H1 (cell line): ENCODE results near the gene C1orf21. TPM values are rescaled to one million over a fixed set of nuclear protein-coding genes. Genes with fewer than 3 reads are reported as not detected.

Source experiments
- CTCF ChIA-PET: fragments of 300-600 bp; sonication (Branson Sonifier 250); formaldehyde crosslinking; loops from one replicate; lab custom pipeline; 2021; ENCODE audit not compliant: partially characterized antibody; lab: Charles Lee
- POLR2A ChIA-PET: fragments of 300-600 bp; sonication (Branson Sonifier 250); formaldehyde crosslinking; loops from one replicate; lab custom pipeline; 2021; ENCODE audit warnings: inconsistent platforms; ENCODE audit not compliant: partially characterized antibody; lab: Charles Lee
- DNase-seq, 2 experiments: peaks; one replicate each; pipeline versions ENCODE4 v3.0.0 to v3.0.0-alpha.2; 2010 to 2022; ENCODE audit warnings: low spot score in 2 of 2, low read depth in 1 of 2, mixed read lengths in 1 of 2
- FAIRE-seq: peaks from 2 replicates; lab custom pipeline; 2011; peaks lifted over from hg19 to GRCh38; lab: Jason Lieb, UNC
- H2AFZ ChIP-seq: 2 replicates; pipeline ENCODE4 v1.8.1; 2012; ENCODE audit warnings: low read length, inconsistent platforms
- H2AK5ac ChIP-seq: 2 replicates; pipeline ENCODE4 v1.6.1; 2013; ENCODE audit warnings: low read depth, low read length
- H2BK120ac ChIP-seq: replicated peaks from 2 replicates; pipeline ENCODE3; 2013; ENCODE audit warnings: low read depth, low read length, inconsistent platforms
- H2BK12ac ChIP-seq: 2 replicates; pipeline ENCODE4 v1.6.1; 2013; ENCODE audit warnings: low read depth, low read length
- H2BK15ac ChIP-seq: 2 replicates; pipeline ENCODE4 v1.6.1; 2013; ENCODE audit warnings: low read length
- H2BK20ac ChIP-seq: 2 replicates; pipeline ENCODE4 v1.6.1; 2013; ENCODE audit warnings: low read length
- H2BK5ac ChIP-seq: 2 replicates; pipeline ENCODE4 v1.6.1; 2013; ENCODE audit warnings: low read depth, low read length
- H3K14ac ChIP-seq: 2 replicates; pipeline ENCODE4 v1.6.1; 2013; ENCODE audit warnings: inconsistent platforms; ENCODE audit not compliant: insufficient read length
- H3K18ac ChIP-seq: 2 replicates; pipeline ENCODE4 v1.6.1; 2013; ENCODE audit warnings: low read length; ENCODE audit errors: extremely low read depth
- H3K23ac ChIP-seq: 2 replicates; pipeline ENCODE4 v1.6.1; 2013; ENCODE audit warnings: inconsistent platforms; ENCODE audit not compliant: insufficient read length
- H3K23me2 ChIP-seq: 2 replicates; pipeline ENCODE4 v1.6.1; 2013; ENCODE audit warnings: low read depth, low read length
- H3K27ac ChIP-seq: 2 replicates; pipeline ENCODE4 v1.6.1; 2011; ENCODE audit warnings: low read depth, low read length, inconsistent platforms
- H3K27me3 ChIP-seq, 4 experiments: replicated peaks in 1 of 4; 1 replicate in 1 of 4; 2 replicates in 3 of 4; pipeline versions ENCODE4 v1.6.1 to v1.8.1; 2011 to 2013; ENCODE audit warnings: low read length in 3 of 4, mild to moderate bottlenecking in 3 of 4, inconsistent platforms in 2 of 4, mixed read lengths in 2 of 4, moderate library complexity in 1 of 4; ENCODE audit not compliant: control insufficient read depth in 3 of 4, insufficient read depth in 3 of 4; ENCODE audit errors: extremely low read depth in 1 of 4
- H3K36me3 ChIP-seq, 4 experiments: 2 replicates each; pipeline versions ENCODE4 v1.6.1 to v1.8.1; 2011 to 2013; ENCODE audit warnings: mild to moderate bottlenecking in 4 of 4, low read length in 3 of 4, moderate library complexity in 2 of 4, control low read depth in 1 of 4, inconsistent platforms in 1 of 4; ENCODE audit not compliant: insufficient read depth in 4 of 4, control insufficient read depth in 2 of 4
- H3K4ac ChIP-seq: replicated peaks from 2 replicates; pipeline ENCODE3; 2013; ENCODE audit warnings: low read length, low read depth, mixed read lengths, inconsistent platforms; ENCODE audit not compliant: insufficient read length
- H3K4me1 ChIP-seq, 4 experiments: replicated peaks in 1 of 4; 1 replicate in 1 of 4; 2 replicates in 3 of 4; pipeline versions ENCODE4 v1.6.1 to v1.8.1; 2011 to 2013; ENCODE audit warnings: low read length in 3 of 4, inconsistent platforms in 2 of 4, mixed read lengths in 1 of 4; ENCODE audit not compliant: insufficient read depth in 4 of 4, control insufficient read depth in 3 of 4
- H3K4me2 ChIP-seq, 2 experiments: 2 replicates each; pipeline versions ENCODE4 v1.6.1 to v1.8.1; 2011 to 2013; ENCODE audit warnings: low read depth in 2 of 2, low read length in 2 of 2, control low read depth in 1 of 2, inconsistent platforms in 1 of 2, mild to moderate bottlenecking in 1 of 2; ENCODE audit not compliant: insufficient read depth in 1 of 2
- H3K4me3 ChIP-seq, 4 experiments: fragments of 200-600, 300-600 bp in 1 of 4; sonication (generic), shearing (Covaris generic), sonication (Bioruptor Twin) in 1 of 4; 2 replicates each; pipeline versions ENCODE4 v1.5.1 to v1.8.1; 2011 to 2016; ENCODE audit warnings: low read length in 4 of 4, low read depth in 3 of 4, control low read depth in 2 of 4, inconsistent platforms in 2 of 4, mild to moderate bottlenecking in 2 of 4, mixed read lengths in 1 of 4, moderate library complexity in 1 of 4; ENCODE audit not compliant: insufficient read depth in 2 of 4; ENCODE audit errors: extremely low read depth in 1 of 4
- H3K56ac ChIP-seq: replicated peaks from 2 replicates; pipeline ENCODE3; 2013; ENCODE audit warnings: low read depth, mild to moderate bottlenecking, mixed read lengths, low read length, inconsistent platforms; ENCODE audit not compliant: insufficient read length
- H3K79me1 ChIP-seq: 2 replicates; pipeline ENCODE4 v1.6.1; 2013; ENCODE audit warnings: low read depth, low read length, control low read depth
- H3K79me2 ChIP-seq, 2 experiments: 2 replicates each; pipeline versions ENCODE4 v1.6.1 to v1.8.1; 2012 to 2013; ENCODE audit warnings: low read length in 2 of 2, mild to moderate bottlenecking in 2 of 2, inconsistent platforms in 1 of 2; ENCODE audit not compliant: insufficient read depth in 2 of 2, control insufficient read depth in 1 of 2
- H3K9ac ChIP-seq, 4 experiments: replicated peaks in 1 of 4; 1 replicate in 1 of 4; 2 replicates in 3 of 4; pipeline versions ENCODE4 v1.6.1 to v1.8.1; 2011 to 2013; ENCODE audit warnings: low read depth in 3 of 4, low read length in 3 of 4, control low read depth in 2 of 4, mild to moderate bottlenecking in 2 of 4, moderate library complexity in 2 of 4, inconsistent platforms in 1 of 4; ENCODE audit errors: extremely low read depth in 1 of 4
- H3K9me3 ChIP-seq, 2 experiments: 2 replicates each; pipeline versions ENCODE4 v1.6.1 to v1.8.1; 2012 to 2013; ENCODE audit warnings: mild to moderate bottlenecking in 2 of 2, moderate library complexity in 2 of 2, control low read depth in 1 of 2, inconsistent platforms in 1 of 2, low read depth in 1 of 2, low read length in 1 of 2, mixed read lengths in 1 of 2; ENCODE audit not compliant: insufficient read depth in 2 of 2
- H4K20me1 ChIP-seq, 2 experiments: replicated peaks in 1 of 2; 2 replicates each; pipeline versions ENCODE3 to v1.8.1; 2011 to 2013; ENCODE audit warnings: inconsistent platforms in 2 of 2, low read length in 2 of 2, mild to moderate bottlenecking in 1 of 2; ENCODE audit not compliant: insufficient read depth in 2 of 2, control insufficient read depth in 1 of 2
- H4K5ac ChIP-seq: 2 replicates; pipeline ENCODE4 v1.6.1; 2013; ENCODE audit warnings: low read length, low read depth, mixed read lengths, inconsistent platforms; ENCODE audit not compliant: insufficient read length
- H4K8ac ChIP-seq: 2 replicates; pipeline ENCODE4 v1.8.0; 2013; ENCODE audit warnings: mild to moderate bottlenecking, moderate library complexity, low read length, inconsistent platforms; ENCODE audit not compliant: insufficient read depth; ENCODE audit errors: extremely low read depth
- H4K91ac ChIP-seq: replicated peaks from 2 replicates; pipeline ENCODE3; 2013; ENCODE audit warnings: low read length, mixed read lengths, inconsistent platforms; ENCODE audit not compliant: insufficient read length
- ATF3 ChIP-seq: IDR thresholded peaks from 2 replicates; pipeline ENCODE4 v1.6.1; 2011; ENCODE audit warnings: low read depth, mild to moderate bottlenecking, low read length; ENCODE audit not compliant: insufficient read depth
- E2F6 ChIP-seq: IDR thresholded peaks from 2 replicates; pipeline ENCODE4 v1.6.1; 2012; ENCODE audit warnings: inconsistent platforms
- SRF ChIP-seq: IDR thresholded peaks from 2 replicates; pipeline ENCODE4 v1.6.1; 2011; ENCODE audit warnings: mild to moderate bottlenecking, low read depth, low read length, moderate library complexity
- TBP ChIP-seq: IDR thresholded peaks from 2 replicates; pipeline ENCODE4 v1.6.1; 2011; ENCODE audit warnings: low read depth, low read length, improper control_type of control experiment
- WGBS, 2 experiments: shearing (Covaris generic) in 1 of 2; methylation state at CpG; one replicate each; pipeline versions ENCODE4 v1.1.6 to v1.1.7; 2013 to 2015; ENCODE audit warnings: low lambda C conversion rate in 2 of 2, mixed read lengths in 2 of 2, inconsistent platforms in 1 of 2, low coverage in 1 of 2, missing lambda C conversion rate in 1 of 2; ENCODE audit not compliant: insufficient replicate concordance in 2 of 2, insufficient coverage in 1 of 2, insufficient read length in 1 of 2; ENCODE audit errors: extremely low coverage in 1 of 2, missing lambda C conversion rate in 1 of 2; 5-methylcytosine and 5-hydroxymethylcytosine counted together
- polyA plus RNA-seq, 7 experiments: library from polyadenylated mRNA; depleted of rRNA in 3 of 7; stranded (reverse) in 5 of 7; unstranded in 2 of 7; fragments of >200 nt in 5 of 7; fragments of 200-250 nt in 2 of 7; gene quantifications; 1 replicate in 5 of 7; 2 replicates in 1 of 7; 4 replicates in 1 of 7; pipeline versions ENCODE4 v1.2.1 to v1.2.3, GENCODE V29; 2011 to 2013; ENCODE audit warnings: missing spikeins in 2 of 7, mixed read lengths in 2 of 7
- total RNA-seq: library from RNA; stranded (reverse); fragmentation: NEBNext Ultra II Directional; extraction: Animal tissue kit (Norgen Biotek cat#: 25700); gene quantifications from 2 replicates; pipeline ENCODE4 v1.2.1, GENCODE V29; 2021

C1orf21 gene
- total and polyA plus RNA-seq, 2 of the 8 experiments (the other 6 are each of a cell fraction or from before 2014, with no cell fraction given) = 16.6 to 51.0 TPM

GRCh38 chr1:184635980-184636431 is 249.2 kb downstream of the C1orf21 start:
- Histone ChIP-seq H3K4me2 (no peak overlapping the region), H3K4me1 (no peaks in the 10 kb centered on the region), H3K36me3 (no peaks in the 10 kb centered on the region), H3K18ac (no peak overlapping the region), H3K79me2 (no peaks in the 10 kb centered on the region), H2BK5ac (no peak overlapping the region), H4K8ac (peak overlapping the region; percentile 6; the same call in 1 of the 2 replicates), H2AFZ (no peak overlapping the region), H3K23ac (no peak overlapping the region), H3K79me1 (no peaks in the 10 kb centered on the region), H2BK15ac (no peak overlapping the region), H4K5ac (no peak overlapping the region), H3K23me2 (no peaks in the 10 kb centered on the region), H3K14ac (no peak overlapping the region), H3K4me3 (no peak overlapping the region), H3K9me3 (no peaks in the 10 kb centered on the region), H3K4ac (no peak overlapping the region), H2AK5ac (no peak overlapping the region), H3K9ac (no peak overlapping the region), H3K56ac (no peak overlapping the region), H3K27me3 (no peaks in the 10 kb centered on the region), H2BK120ac (no peak overlapping the region), H2BK12ac (no peak overlapping the region), H3K27ac (no peak overlapping the region), H2BK20ac (no peak overlapping the region), H4K20me1 (no peaks in the 10 kb centered on the region), H4K91ac (no peak overlapping the region)
- FAIRE-seq (no peak), DNase-seq (no peak)
- no peak for TF ChIP-seq SRF
- no peak for TF ChIP-seq ATF3
- no peak for TF ChIP-seq E2F6
- no peak for TF ChIP-seq TBP
- WGBS, 2 experiments = 86% methylated on average over 6 of the region's 6 CpGs; no CpG with 5 or more reads in 1 of the 2 experiments
- ChIA-PET CTCF (no interaction called here), POLR2A (no interaction called here)
